ENCODE data around the gene ZNF284.

DNA sequence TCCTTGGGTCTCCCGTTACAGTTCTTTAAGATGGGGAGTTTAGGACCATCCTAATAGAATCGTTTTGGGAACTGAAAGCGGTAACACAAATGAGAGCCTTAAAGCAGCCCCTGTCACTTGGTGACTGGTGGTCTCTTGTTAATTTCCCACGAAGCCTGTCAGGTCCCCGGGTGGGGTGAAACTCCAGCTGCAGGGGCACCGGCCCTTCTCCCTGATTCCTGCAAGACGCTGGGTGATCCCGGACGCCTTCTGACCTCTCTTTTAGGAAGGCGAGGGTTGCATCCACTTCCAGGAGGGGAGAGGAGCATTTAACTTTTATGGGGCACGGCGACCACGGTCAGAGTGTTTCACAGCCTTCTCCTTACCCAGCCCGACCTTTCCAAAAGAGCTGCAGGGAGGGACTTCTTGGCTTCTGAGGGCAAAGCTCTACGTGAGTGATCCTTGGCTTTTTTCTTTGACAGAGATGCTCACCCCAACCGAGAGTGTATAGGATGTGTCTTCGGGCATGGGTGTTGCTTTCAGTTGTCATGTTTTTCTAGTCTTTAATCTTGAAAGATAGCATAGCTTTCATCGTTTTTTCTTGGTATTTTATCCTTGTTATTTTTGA is 41.9 kb downstream of the ZNF284 start:
- TF ChIP-seq EZH2phosphoT487 (IDR thresholded peaks at IDR 0.05; ENCODE audit: insufficient read depth, low read depth) (no peak), EZH2 (IDR thresholded peaks at IDR 0.05; ENCODE audit: insufficient read depth, poor library complexity, severe bottlenecking) (no peak)
